Activated CD4-positive, alpha-beta memory T cell treated with anti-CD3 and anti-CD28 coated beads, Interleukin-2, amount 10 ng/mL, durations not matched to agents 7 days and 5 days (primary cell): ENCODE data around the gene TBL1XR1. TPM values are rescaled to one million over a fixed set of nuclear protein-coding genes. Genes with fewer than 3 reads are reported as not detected.

Experiments used
- CTCF ChIA-PET: fragments of 350-600 bp; sonication (Branson Sonifier 250); formaldehyde crosslinking; loops from one replicate; lab custom pipeline; 2021; ENCODE audit warnings: antibody characterized with exemption, inconsistent platforms; lab: Charles Lee
- POLR2A ChIA-PET: fragments of 350-600 bp; sonication (Branson Sonifier 250); formaldehyde crosslinking; loops from one replicate; lab custom pipeline; 2021; ENCODE audit warnings: antibody characterized with exemption; lab: Charles Lee
- DNase-seq: peaks from one replicate; pipeline ENCODE4 v3.0.0-alpha.2; 2020
- H3K27ac Mint-ChIP-seq: one replicate; pipeline ENCODE4 v1.8.0; 2021; ENCODE audit warnings: mild to moderate bottlenecking, mixed read lengths
- H3K27me3 Mint-ChIP-seq: one replicate; pipeline ENCODE4 v1.8.0; 2021; ENCODE audit warnings: mixed read lengths
- H3K36me3 Mint-ChIP-seq: one replicate; pipeline ENCODE4 v1.8.0; 2021; ENCODE audit warnings: low read depth, mixed read lengths
- H3K4me1 Mint-ChIP-seq: one replicate; pipeline ENCODE4 v1.8.0; 2021; ENCODE audit warnings: mixed read lengths
- H3K4me3 Mint-ChIP-seq: one replicate; pipeline ENCODE4 v1.8.0; 2021; ENCODE audit warnings: mild to moderate bottlenecking, mixed read lengths
- H3K9me3 Mint-ChIP-seq: one replicate; pipeline ENCODE4 v1.8.0; 2021; ENCODE audit warnings: mixed read lengths
- total RNA-seq, 2 experiments: library from RNA; stranded (reverse); gene quantifications; one replicate each; pipeline ENCODE4 v1.2.3, GENCODE V29; 2021

The TBL1XR1 gene
- total RNA-seq, 2 experiments from 2014 or later, result 178 to 187 TPM

GRCh38 chr3:177071496-177072156 lies 125.7 kb downstream of the TBL1XR1 start:
- Mint-ChIP-seq H3K27me3 (no peaks in the 10 kb centered on the region), H3K4me3 (no peak overlapping the region), H3K9me3 (no peaks in the 10 kb centered on the region), H3K4me1 (peaks cover 6% of the 10 kb centered on the region), H3K36me3 (peaks cover 37% of the 10 kb centered on the region), H3K27ac (no peak overlapping the region)
- DNase-seq, result no peak
- CTCF ChIA-PET, result no interaction called here
- POLR2A ChIA-PET, result no interaction called here

- Mint-ChIP-seq H3K36me3 (peaks cover 23% of the 10 kb centered on the region), H3K27me3 (no peaks in the 10 kb centered on the region), H3K4me3 (no peak overlapping the region), H3K4me1 (peaks cover 11% of the 10 kb centered on the region), H3K9me3 (no peaks in the 10 kb centered on the region), H3K27ac (no peak overlapping the region)
- no peak for DNase-seq
- ChIA-PET CTCF (interaction anchor here (0.6 to 1.6 kb wide), 2 partner anchors 118 to 1377 kb away, joined by 3 read pairs; no protein-coding TSS in a partner anchor), POLR2A (interaction anchor here (1.5 kb wide), 1 partner anchor 10 kb away, joined by 3 read pairs; no protein-coding TSS in a partner anchor)
These were observed 127.6 kb downstream of the TBL1XR1 start for GRCh38 chr3:177069514-177070329.

GRCh38 chr3:177068967-177069366 lies 128.3 kb downstream of the TBL1XR1 start:
- no peak overlapping the region for H3K4me3 Mint-ChIP-seq
- no peaks in the 10 kb centered on the region for H3K9me3 Mint-ChIP-seq
- H3K27ac Mint-ChIP-seq, result no peak overlapping the region
- no peak for DNase-seq
- peaks cover 22% of the 10 kb centered on the region for H3K36me3 Mint-ChIP-seq
- H3K27me3 Mint-ChIP-seq, result no peaks in the 10 kb centered on the region
- H3K4me1 Mint-ChIP-seq, result peaks cover 14% of the 10 kb centered on the region
- CTCF ChIA-PET, result interaction anchor here (0.6 to 1.6 kb wide), 2 partner anchors 119 to 1378 kb away, joined by 3 read pairs; no protein-coding TSS in a partner anchor
- POLR2A ChIA-PET, result interaction anchor here (1.5 kb wide), 1 partner anchor 9 kb away, joined by 3 read pairs; no protein-coding TSS in a partner anchor

GRCh38 chr3:177066068-177066467 lies 131.2 kb downstream of the TBL1XR1 start:
- Mint-ChIP-seq H3K9me3 (no peaks in the 10 kb centered on the region), H3K4me3 (no peak overlapping the region), H3K36me3 (peaks cover 32% of the 10 kb centered on the region), H3K27ac (no peak overlapping the region), H3K4me1 (peaks cover 20% of the 10 kb centered on the region), H3K27me3 (no peaks in the 10 kb centered on the region)
- POLR2A ChIA-PET, result no interaction called here
- no peak for DNase-seq
- CTCF ChIA-PET, result no interaction called here

- Mint-ChIP-seq H3K9me3 (no peaks in the 10 kb centered on the region), H3K4me1 (peaks cover 20% of the 10 kb centered on the region)
- CTCF ChIA-PET, result no interaction called here
These were observed 131.8 kb downstream of the TBL1XR1 start for GRCh38 chr3:177065285-177066033.

GRCh38 chr3:177062052-177062732 lies 135.1 kb downstream of the TBL1XR1 start:
- ChIA-PET CTCF (no interaction called here), POLR2A (no interaction called here)
- H3K27ac Mint-ChIP-seq, result no peak overlapping the region
- H3K9me3 Mint-ChIP-seq, result no peaks in the 10 kb centered on the region
- H3K4me3 Mint-ChIP-seq, result no peak overlapping the region
- H3K4me1 Mint-ChIP-seq, result peaks cover 19% of the 10 kb centered on the region
- no peaks in the 10 kb centered on the region for H3K27me3 Mint-ChIP-seq
- DNase-seq, result no peak
- peaks cover 38% of the 10 kb centered on the region for H3K36me3 Mint-ChIP-seq

More at GRCh38 chr3:177065285-177066033, 131.8 kb downstream of the TBL1XR1 start:
- H3K27ac Mint-ChIP-seq, result no peak overlapping the region
- DNase-seq, result no peak
- POLR2A ChIA-PET, result no interaction called here
- no peaks in the 10 kb centered on the region for H3K27me3 Mint-ChIP-seq
- H3K4me3 Mint-ChIP-seq, result no peak overlapping the region
- peaks cover 33% of the 10 kb centered on the region for H3K36me3 Mint-ChIP-seq

- H3K4me3 Mint-ChIP-seq, result no peak overlapping the region
- CTCF ChIA-PET, result no interaction called here
- H3K27ac Mint-ChIP-seq, result no peak overlapping the region
- no peaks in the 10 kb centered on the region for H3K27me3 Mint-ChIP-seq
- peaks cover 18% of the 10 kb centered on the region for H3K4me1 Mint-ChIP-seq
- no peak for DNase-seq
- H3K9me3 Mint-ChIP-seq, result no peaks in the 10 kb centered on the region
- POLR2A ChIA-PET, result no interaction called here
- peaks cover 38% of the 10 kb centered on the region for H3K36me3 Mint-ChIP-seq
These were observed 135.9 kb downstream of the TBL1XR1 start for GRCh38 chr3:177061369-177061768.

GRCh38 chr3:177060492-177060891 lies 136.8 kb downstream of the TBL1XR1 start:
- Mint-ChIP-seq H3K4me3 (no peak overlapping the region), H3K27ac (no peak overlapping the region), H3K27me3 (no peaks in the 10 kb centered on the region), H3K36me3 (peaks cover 35% of the 10 kb centered on the region), H3K4me1 (peaks cover 18% of the 10 kb centered on the region), H3K9me3 (no peaks in the 10 kb centered on the region)
- POLR2A ChIA-PET, result interaction anchor here (1.2 kb wide), 2 partner anchors 8 to 15 kb away, joined by 3 read pairs; no protein-coding TSS in a partner anchor
- no peak for DNase-seq
- CTCF ChIA-PET, result interaction anchor here (2.0 kb wide), 1 partner anchor 9 kb away, joined by 7 read pairs; no protein-coding TSS in a partner anchor

- H3K4me3 Mint-ChIP-seq, result no peak overlapping the region
- no peaks in the 10 kb centered on the region for H3K9me3 Mint-ChIP-seq
- POLR2A ChIA-PET, result interaction anchor here (1.1 to 2.2 kb wide), 6 partner anchors 9 to 301 kb away, joined by 3 to 8 read pairs (median 5); no protein-coding TSS in a partner anchor
- H3K36me3 Mint-ChIP-seq, result peaks cover 30% of the 10 kb centered on the region
- CTCF ChIA-PET, result interaction anchor here (1.4 to 2.0 kb wide), 2 partner anchors 8 to 140 kb away, joined by 3 to 7 read pairs; no protein-coding TSS in a partner anchor
- H3K4me1 Mint-ChIP-seq, result peaks cover 16% of the 10 kb centered on the region
- DNase-seq, result no peak
- no peak overlapping the region for H3K27ac Mint-ChIP-seq
- H3K27me3 Mint-ChIP-seq, result no peaks in the 10 kb centered on the region
These were observed 138.6 kb downstream of the TBL1XR1 start for GRCh38 chr3:177058648-177059047.

- Mint-ChIP-seq H3K27ac (no peak overlapping the region), H3K36me3 (peaks cover 26% of the 10 kb centered on the region), H3K4me3 (no peak overlapping the region), H3K27me3 (no peaks in the 10 kb centered on the region), H3K4me1 (peaks cover 14% of the 10 kb centered on the region), H3K9me3 (no peaks in the 10 kb centered on the region)
- peak; percentile 41 for DNase-seq
- ChIA-PET POLR2A (interaction anchor here (1.1 to 2.2 kb wide), 6 partner anchors 10 to 302 kb away, joined by 3 to 8 read pairs (median 5); no protein-coding TSS in a partner anchor), CTCF (interaction anchor here (0.6 to 1.4 kb wide), 3 partner anchors 141 to 752 kb away, joined by 3 to 4 read pairs (median 3); no protein-coding TSS in a partner anchor)
These were observed 139.5 kb downstream of the TBL1XR1 start for GRCh38 chr3:177057768-177058167.

- no peak for DNase-seq
- H3K36me3 Mint-ChIP-seq, result peaks cover 19% of the 10 kb centered on the region
- no peaks in the 10 kb centered on the region for H3K9me3 Mint-ChIP-seq
- ChIA-PET POLR2A (interaction anchor here (2.2 kb wide), 1 partner anchor 141 kb away, joined by 8 read pairs; no protein-coding TSS in a partner anchor), CTCF (no interaction called here)
- H3K4me1 Mint-ChIP-seq, result peaks cover 13% of the 10 kb centered on the region
- H3K4me3 Mint-ChIP-seq, result no peak overlapping the region
- no peaks in the 10 kb centered on the region for H3K27me3 Mint-ChIP-seq
- H3K27ac Mint-ChIP-seq, result no peak overlapping the region
These were observed 140.4 kb downstream of the TBL1XR1 start for GRCh38 chr3:177056927-177057326.
